CD14-positive monocyte (primary cell): Measurements from ENCODE around the gene NEDD8. TPM values are rescaled to one million over a fixed set of nuclear protein-coding genes. Genes with fewer than 3 reads are reported as not detected.

Source experiments
- DNase-seq, 3 donors: peaks; one replicate each; pipeline ENCODE4 v3.0.0-alpha.2; 2011 to 2022
- H2AFZ ChIP-seq: 2 replicates; pipeline ENCODE4 v1.6.0; 2012; ENCODE audit warnings: mild to moderate bottlenecking, low read depth, low read length, inconsistent platforms; ENCODE audit not compliant: insufficient read depth, poor library complexity, severe bottlenecking
- H3K27ac ChIP-seq, 2 donors: 1 replicate in 1 of 2; 2 replicates in 1 of 2; pipeline ENCODE4 v1.5.1; 2012 to 2013; ENCODE audit warnings: low read length in 2 of 2, control low read depth in 1 of 2, inconsistent platforms in 1 of 2, low read depth in 1 of 2, mild to moderate bottlenecking in 1 of 2
- H3K27me3 ChIP-seq, 2 donors: one replicate each; pipeline versions ENCODE4 v1.6.0 to v1.6.1; 2011 to 2013; ENCODE audit warnings: low read length in 2 of 2; ENCODE audit not compliant: control insufficient read depth in 2 of 2, insufficient read depth in 2 of 2
- H3K36me3 ChIP-seq, 2 donors: replicated peaks in 1 of 2; 1 replicate in 1 of 2; 2 replicates in 1 of 2; pipeline versions ENCODE4 v1.5.1 to v1.6.1; 2012 to 2013; ENCODE audit warnings: low read length in 2 of 2, control low read depth in 1 of 2, inconsistent platforms in 1 of 2, mild to moderate bottlenecking in 1 of 2; ENCODE audit not compliant: insufficient read depth in 2 of 2, control insufficient read depth in 1 of 2
- H3K4me1 ChIP-seq, 2 donors: 1 replicate in 1 of 2; 2 replicates in 1 of 2; pipeline versions ENCODE4 v1.5.1 to v1.6.1; 2012 to 2013; ENCODE audit warnings: low read length in 2 of 2, control low read depth in 1 of 2, inconsistent platforms in 1 of 2, mild to moderate bottlenecking in 1 of 2, moderate library complexity in 1 of 2; ENCODE audit not compliant: insufficient read depth in 2 of 2, control insufficient read depth in 1 of 2
- H3K4me2 ChIP-seq: replicated peaks from 2 replicates; pipeline ENCODE3; 2012; ENCODE audit warnings: low read length, moderate library complexity, mild to moderate bottlenecking; ENCODE audit not compliant: poor library complexity, severe bottlenecking; ENCODE audit errors: extremely low read depth
- H3K4me3 ChIP-seq, 3 experiments: fragments of 200-600 bp in 1 of 3; sonication (generic) in 1 of 3; replicated peaks in 1 of 3; 1 replicate in 2 of 3; 2 replicates in 1 of 3; pipeline ENCODE4 v1.5.1; 2011 to 2013; ENCODE audit warnings: low read length in 3 of 3, mild to moderate bottlenecking in 3 of 3, control low read depth in 2 of 3, low read depth in 2 of 3, inconsistent platforms in 1 of 3, moderate library complexity in 1 of 3
- H3K79me2 ChIP-seq: 2 replicates; pipeline ENCODE4 v1.6.0; 2012; ENCODE audit warnings: mild to moderate bottlenecking, control low read depth, inconsistent platforms, low read length, moderate library complexity; ENCODE audit not compliant: insufficient read depth
- H3K9ac ChIP-seq: 2 replicates; pipeline ENCODE4 v1.6.0; 2017; ENCODE audit warnings: low read length, mild to moderate bottlenecking; ENCODE audit not compliant: insufficient read depth, poor library complexity, severe bottlenecking
- H3K9me3 ChIP-seq, 2 donors: replicated peaks in 1 of 2; 1 replicate in 1 of 2; 2 replicates in 1 of 2; pipeline versions ENCODE4 v1.5.1 to v1.6.1; 2012 to 2013; ENCODE audit warnings: low read length in 2 of 2, control low read depth in 1 of 2; ENCODE audit not compliant: control insufficient read depth in 1 of 2, insufficient read depth in 1 of 2
- H4K20me1 ChIP-seq: 2 replicates; pipeline ENCODE4 v1.6.0; 2012; ENCODE audit warnings: mild to moderate bottlenecking, low read length, control low read depth, moderate library complexity; ENCODE audit not compliant: insufficient read depth
- H3K27ac Mint-ChIP-seq, 7 donors: one replicate each; pipeline ENCODE4 v1.8.0; 2020; ENCODE audit warnings: mild to moderate bottlenecking in 7 of 7, mixed read lengths in 7 of 7, moderate library complexity in 6 of 7, inconsistent platforms in 2 of 7
- H3K27me3 Mint-ChIP-seq, 3 donors: one replicate each; pipeline ENCODE4 v1.8.0; 2021 to 2022; ENCODE audit warnings: low read depth in 3 of 3, mild to moderate bottlenecking in 3 of 3, mixed read lengths in 3 of 3, moderate library complexity in 3 of 3, inconsistent platforms in 1 of 3
- H3K36me3 Mint-ChIP-seq, 2 donors: one replicate each; pipeline ENCODE4 v1.8.0; 2020; ENCODE audit warnings: mixed read lengths in 2 of 2, inconsistent platforms in 1 of 2, mild to moderate bottlenecking in 1 of 2
- H3K4me1 Mint-ChIP-seq: one replicate; pipeline ENCODE4 v1.8.0; 2020; ENCODE audit warnings: mild to moderate bottlenecking, mixed read lengths
- H3K4me3 Mint-ChIP-seq, 2 donors: one replicate each; pipeline ENCODE4 v1.8.0; 2020; ENCODE audit warnings: mild to moderate bottlenecking in 2 of 2, mixed read lengths in 2 of 2, moderate library complexity in 1 of 2
- H3K9me3 Mint-ChIP-seq, 7 donors: one replicate each; pipeline ENCODE4 v1.8.0; 2020 to 2022; ENCODE audit warnings: mixed read lengths in 7 of 7, mild to moderate bottlenecking in 6 of 7, moderate library complexity in 6 of 7, inconsistent platforms in 2 of 7
- CTCF ChIP-seq: fragments of 200-600 bp; IDR thresholded peaks from one replicate; pipeline ENCODE4 v1.8.0; 2022; ENCODE audit warnings: antibody characterized with exemption, mild to moderate bottlenecking
- WGBS: methylation state at CpG from one replicate; pipeline ENCODE4 v1.1.5; 2013; ENCODE audit warnings: missing lambda C conversion rate; ENCODE audit not compliant: insufficient coverage; 5-methylcytosine and 5-hydroxymethylcytosine counted together
- intact Hi-C, 2 donors: fragments of 100-400 bp; cut with micrococcal nuclease; formaldehyde crosslinking; loops; one replicate each; pipeline versions ENCODE4 v1.15.0 to v1.15.1; 2023
- polyA plus RNA-seq, 3 donors: library from polyadenylated mRNA; depleted of rRNA in 1 of 3; unstranded in 2 of 3; stranded (reverse) in 1 of 3; fragments of 300-500 nt in 2 of 3; fragments of >200 nt in 1 of 3; fragmentation: Illumina TruSeq in 2 of 3; gene quantifications; 1 replicate in 2 of 3; 2 replicates in 1 of 3; pipeline ENCODE4 v1.2.3, GENCODE V29; 2012 to 2021

NEDD8 gene
- polyA plus RNA-seq, 3 donors, result 164 to 335 (median 306) TPM

GRCh38 chr14:24179961-24180796, 52.0 kb downstream of the NEDD8 start:
- H3K4me3 Mint-ChIP-seq, result no peak overlapping the region
- H3K36me3 Mint-ChIP-seq, result peaks cover 76 to 97% of the 10 kb centered on the region in 2 donors
- H3K9ac ChIP-seq, result no peak overlapping the region

More at GRCh38 chr14:24179961-24180796, 52.0 kb downstream of the NEDD8 start:
- no peak for TF ChIP-seq CTCF
- intact Hi-C loops, result no loop called here
- H3K9me3 Mint-ChIP-seq, result no peaks in the 10 kb centered on the region
- Histone ChIP-seq H3K36me3 (peaks cover 72 to 96% of the 10 kb centered on the region in 2 donors), H3K4me1 (no peaks in the 10 kb centered on the region), H3K79me2 (no peaks in the 10 kb centered on the region), H3K27ac (no peak overlapping the region), H3K9me3 (no peaks in the 10 kb centered on the region), H2AFZ (no peak overlapping the region), H3K4me3 (no peak overlapping the region), H3K4me2 (no peak overlapping the region), H3K27me3 (no peaks in the 10 kb centered on the region), H4K20me1 (no peaks in the 10 kb centered on the region)
- DNase-seq, result no peak
- 93% methylated on average over 11 of the region's 18 CpGs for WGBS
- no peaks in the 10 kb centered on the region for H3K4me1 Mint-ChIP-seq
- no peak overlapping the region for H3K27ac Mint-ChIP-seq
- H3K27me3 Mint-ChIP-seq, result peaks cover 0 to 1% (median 0%) of the 10 kb centered on the region in 3 donors
